CD4-positive, alpha-beta T cell (primary cell): Measurements from ENCODE around the gene RBM4B. TPM values are rescaled to one million over a fixed set of nuclear protein-coding genes. Genes with fewer than 3 reads are reported as not detected.

Experiments used
- ATAC-seq: fragments of 200-7000 bp; cut with Tn5 transposase; one replicate; pipeline ENCODE4 v1.10.0; 2022; ENCODE audit warnings: mild to moderate bottlenecking; ENCODE audit not compliant: poor library complexity
- CTCF ChIA-PET: fragments of 350-600 bp; sonication (Branson Sonifier 250); formaldehyde crosslinking; loops from one replicate; lab custom pipeline; 2021; ENCODE audit warnings: antibody characterized with exemption, inconsistent platforms; lab: Charles Lee
- POLR2A ChIA-PET: fragments of 350-600 bp; sonication (Branson Sonifier 250); formaldehyde crosslinking; loops from one replicate; lab custom pipeline; 2021; ENCODE audit warnings: antibody characterized with exemption, inconsistent platforms; lab: Charles Lee
- DNase-seq, 14 experiments: peaks; one replicate each; pipeline ENCODE4 v3.0.0-alpha.2; 2013 to 2020; ENCODE audit warnings: mixed read lengths in 2 of 14
- H3K27ac ChIP-seq, 2 donors: one replicate each; pipeline versions ENCODE4 v1.5.1 to v1.7.0; 2013; ENCODE audit warnings: low read length in 2 of 2, low read depth in 1 of 2, mild to moderate bottlenecking in 1 of 2
- H3K27me3 ChIP-seq, 2 experiments: 1 replicate in 1 of 2; 2 replicates in 1 of 2; pipeline versions ENCODE4 v1.6.1 to v1.7.0; 2013; ENCODE audit warnings: low read length in 2 of 2, control low read depth in 1 of 2, mild to moderate bottlenecking in 1 of 2, moderate library complexity in 1 of 2; ENCODE audit not compliant: insufficient read depth in 2 of 2, control insufficient read depth in 1 of 2
- H3K36me3 ChIP-seq: one replicate; pipeline ENCODE4 v1.6.1; 2013; ENCODE audit warnings: low read length, control low read depth; ENCODE audit not compliant: insufficient read depth
- H3K4me1 ChIP-seq: one replicate; pipeline ENCODE4 v1.6.1; 2013; ENCODE audit warnings: low read length, control low read depth; ENCODE audit not compliant: insufficient read depth
- H3K4me3 ChIP-seq: one replicate; pipeline ENCODE4 v1.5.1; 2013; ENCODE audit warnings: mild to moderate bottlenecking, low read length, moderate library complexity
- H3K9me3 ChIP-seq, 2 experiments: 1 replicate in 1 of 2; 2 replicates in 1 of 2; pipeline versions ENCODE4 v1.6.1 to v1.7.0; 2013; ENCODE audit warnings: low read length in 2 of 2, mild to moderate bottlenecking in 2 of 2, control low read depth in 1 of 2, moderate library complexity in 1 of 2; ENCODE audit not compliant: control insufficient read depth in 1 of 2, insufficient read depth in 1 of 2
- H3K27ac Mint-ChIP-seq: one replicate; pipeline ENCODE4 v1.8.0; 2020; ENCODE audit warnings: mixed read lengths
- H3K27me3 Mint-ChIP-seq: one replicate; pipeline ENCODE4 v1.8.0; 2021; ENCODE audit warnings: mixed read lengths
- H3K36me3 Mint-ChIP-seq: one replicate; pipeline ENCODE4 v1.8.0; 2021; ENCODE audit warnings: low read depth, mixed read lengths
- H3K4me1 Mint-ChIP-seq: one replicate; pipeline ENCODE4 v1.8.0; 2021; ENCODE audit warnings: low read depth, mixed read lengths
- H3K4me3 Mint-ChIP-seq: one replicate; pipeline ENCODE4 v1.8.0; 2020; ENCODE audit warnings: mild to moderate bottlenecking, mixed read lengths
- H3K9me3 Mint-ChIP-seq: one replicate; pipeline ENCODE4 v1.8.0; 2020; ENCODE audit warnings: mixed read lengths
- CTCF ChIP-seq: fragments of 200-600 bp; IDR thresholded peaks from one replicate; pipeline ENCODE4 v1.8.0; 2022; ENCODE audit warnings: antibody characterized with exemption, mild to moderate bottlenecking
- intact Hi-C, 2 experiments: fragments of 100-400 bp; cut with DNase I in 1 of 2; cut with micrococcal nuclease in 1 of 2; formaldehyde crosslinking; loops; one replicate each; pipeline versions ENCODE4 v1.15.1 to v1.9.0; 2023 to 2025; cut with DNase I, micrococcal nuclease
- total RNA-seq, 174 experiments: library from RNA in 2 of 174; stranded (reverse) in 2 of 174; gene quantifications; one replicate each; pipeline ENCODE4 v1.2.3 and lab custom pipeline; 2021 to 2026

The RBM4B gene
- total RNA-seq, 2 experiments from 2014 or later, result 3.8 to 5.1 TPM

- H3K27ac ChIP-seq, result no peak overlapping the region
- no peak for TF ChIP-seq CTCF
- Mint-ChIP-seq H3K4me3 (no peak overlapping the region), H3K27me3 (peaks cover 83% of the 10 kb centered on the region), H3K27ac (no peak overlapping the region), H3K9me3 (no peaks in the 10 kb centered on the region), H3K36me3 (no peaks in the 10 kb centered on the region), H3K4me1 (no peaks in the 10 kb centered on the region)
- peaks cover 7% of the 10 kb centered on the region for H3K4me1 ChIP-seq
- DNase-seq, result no peak
- H3K27me3 ChIP-seq, result peaks cover 18 to 27% of the 10 kb centered on the region in 2 experiments
- H3K36me3 ChIP-seq, result no peaks in the 10 kb centered on the region
- H3K4me3 ChIP-seq, result no peak overlapping the region
- ChIA-PET POLR2A (no interaction called here), CTCF (no interaction called here)
- intact Hi-C loops, result no loop called here
- no peaks in the 10 kb centered on the region for H3K9me3 ChIP-seq
- ATAC-seq, result no peak
Measured at GRCh38 chr11:66720899-66721470, 43.3 kb upstream of the RBM4B start.

- Histone ChIP-seq H3K27me3 (peaks cover 11 to 23% of the 10 kb centered on the region in 2 experiments), H3K36me3 (no peaks in the 10 kb centered on the region), H3K9me3 (no peaks in the 10 kb centered on the region), H3K4me1 (peaks cover 7% of the 10 kb centered on the region), H3K4me3 (no peak overlapping the region), H3K27ac (no peak overlapping the region)
- Mint-ChIP-seq H3K4me3 (no peak overlapping the region), H3K27ac (no peak overlapping the region), H3K9me3 (no peaks in the 10 kb centered on the region), H3K4me1 (no peaks in the 10 kb centered on the region), H3K27me3 (peaks cover 77% of the 10 kb centered on the region), H3K36me3 (no peaks in the 10 kb centered on the region)
- ChIA-PET CTCF (no interaction called here), POLR2A (no interaction called here)
- ATAC-seq (no peak), DNase-seq (peak in 4 of 14 experiments; percentile 14 to 33 (median 24))
- intact Hi-C loops, result no loop called here
- no peak for TF ChIP-seq CTCF
Measured at GRCh38 chr11:66720223-66720898, 42.7 kb upstream of the RBM4B start.

GRCh38 chr11:66719111-66719872 lies 41.6 kb upstream of the RBM4B start:
- Histone ChIP-seq H3K27me3 (peaks cover 2 to 12% of the 10 kb centered on the region in 2 experiments), H3K9me3 (no peaks in the 10 kb centered on the region), H3K36me3 (no peaks in the 10 kb centered on the region), H3K4me3 (no peak overlapping the region), H3K27ac (no peak overlapping the region), H3K4me1 (peaks cover 7% of the 10 kb centered on the region)
- no peak overlapping the region for H3K4me3 Mint-ChIP-seq
- TF ChIP-seq CTCF, result no peak
- H3K27me3 Mint-ChIP-seq, result peaks cover 69% of the 10 kb centered on the region
- no peaks in the 10 kb centered on the region for H3K36me3 Mint-ChIP-seq
- no peak overlapping the region for H3K27ac Mint-ChIP-seq
- intact Hi-C loops, result no loop called here
- ATAC-seq (no peak), DNase-seq (no peak)
- CTCF ChIA-PET, result no interaction called here
- no peaks in the 10 kb centered on the region for H3K9me3 Mint-ChIP-seq
- no peaks in the 10 kb centered on the region for H3K4me1 Mint-ChIP-seq
- POLR2A ChIA-PET, result no interaction called here
